LNCaP clone FGC (cell line): ENCODE results near the gene SERPINE1.
A peak's percentile ranks its signal among the peaks of the same experiment; 100 is the strongest.

Source experiments
- DNase-seq: peaks from one replicate; pipeline ENCODE4 v3.0.0-alpha.2; 2011; ENCODE audit warnings: low read depth
- H3K4me3 ChIP-seq: 2 replicates; pipeline ENCODE4 v1.5.1; 2011; ENCODE audit warnings: mild to moderate bottlenecking, low read depth, low read length, control low read depth
- TF ChIP-seq, protein P1 (sequence below): IDR thresholded peaks from 2 replicates; pipeline ENCODE4 v1.5.1; 2012; ENCODE audit warnings: mild to moderate bottlenecking; ENCODE audit not compliant: control insufficient read depth, insufficient read depth; ENCODE audit errors: extremely low read depth

Gene SERPINE1

DNA sequence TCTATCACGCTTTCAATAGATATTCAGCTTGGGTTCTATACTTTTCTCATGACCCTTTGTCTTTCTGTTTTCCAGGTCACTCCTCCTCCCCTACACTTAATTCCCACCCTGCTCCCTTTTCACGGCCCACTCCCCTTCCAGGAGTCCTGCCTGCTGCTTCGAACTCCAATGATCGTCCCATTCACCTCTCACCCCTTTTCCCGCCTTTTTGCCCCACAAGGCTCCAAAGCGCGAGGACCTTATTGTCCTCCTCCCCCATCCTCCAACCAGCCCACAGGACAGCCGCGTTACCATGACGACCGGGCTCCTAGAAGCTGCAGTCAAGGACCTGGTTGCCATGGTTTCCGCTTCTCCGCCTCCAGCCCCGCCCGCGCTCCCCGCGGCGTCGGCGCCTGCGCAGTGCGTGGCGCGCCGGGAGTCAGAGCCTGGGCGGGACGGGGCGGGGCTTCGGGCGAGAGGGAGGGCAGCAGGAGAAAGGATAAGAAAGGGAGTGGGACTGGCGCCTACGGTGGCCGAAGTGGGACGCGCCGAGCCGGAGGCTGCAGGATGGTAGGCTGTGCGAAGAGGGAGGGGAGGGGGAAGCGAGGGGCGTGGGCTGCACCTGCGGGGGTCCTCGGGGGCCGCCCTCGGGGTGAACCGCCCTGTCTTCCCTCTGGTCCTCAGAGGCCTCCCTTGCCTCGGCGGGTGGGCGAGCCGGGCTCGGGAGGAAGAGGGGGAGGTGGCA, 27.2 kb downstream of the SERPINE1 start, which contains the start of gene AP1S1:
AP1S1 (plus strand) TSS at position 508 of the 724 bp plus-strand sequence; CDS start at position 547, 39 bp downstream.
- peak; percentile 89 for DNase-seq
- peak within 1 kb of the TSS; percentile 90 for H3K4me3 ChIP-seq
- TF ChIP-seq, protein P1, sequence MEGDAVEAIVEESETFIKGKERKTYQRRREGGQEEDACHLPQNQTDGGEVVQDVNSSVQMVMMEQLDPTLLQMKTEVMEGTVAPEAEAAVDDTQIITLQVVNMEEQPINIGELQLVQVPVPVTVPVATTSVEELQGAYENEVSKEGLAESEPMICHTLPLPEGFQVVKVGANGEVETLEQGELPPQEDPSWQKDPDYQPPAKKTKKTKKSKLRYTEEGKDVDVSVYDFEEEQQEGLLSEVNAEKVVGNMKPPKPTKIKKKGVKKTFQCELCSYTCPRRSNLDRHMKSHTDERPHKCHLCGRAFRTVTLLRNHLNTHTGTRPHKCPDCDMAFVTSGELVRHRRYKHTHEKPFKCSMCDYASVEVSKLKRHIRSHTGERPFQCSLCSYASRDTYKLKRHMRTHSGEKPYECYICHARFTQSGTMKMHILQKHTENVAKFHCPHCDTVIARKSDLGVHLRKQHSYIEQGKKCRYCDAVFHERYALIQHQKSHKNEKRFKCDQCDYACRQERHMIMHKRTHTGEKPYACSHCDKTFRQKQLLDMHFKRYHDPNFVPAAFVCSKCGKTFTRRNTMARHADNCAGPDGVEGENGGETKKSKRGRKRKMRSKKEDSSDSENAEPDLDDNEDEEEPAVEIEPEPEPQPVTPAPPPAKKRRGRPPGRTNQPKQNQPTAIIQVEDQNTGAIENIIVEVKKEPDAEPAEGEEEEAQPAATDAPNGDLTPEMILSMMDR = no peak

DNA sequence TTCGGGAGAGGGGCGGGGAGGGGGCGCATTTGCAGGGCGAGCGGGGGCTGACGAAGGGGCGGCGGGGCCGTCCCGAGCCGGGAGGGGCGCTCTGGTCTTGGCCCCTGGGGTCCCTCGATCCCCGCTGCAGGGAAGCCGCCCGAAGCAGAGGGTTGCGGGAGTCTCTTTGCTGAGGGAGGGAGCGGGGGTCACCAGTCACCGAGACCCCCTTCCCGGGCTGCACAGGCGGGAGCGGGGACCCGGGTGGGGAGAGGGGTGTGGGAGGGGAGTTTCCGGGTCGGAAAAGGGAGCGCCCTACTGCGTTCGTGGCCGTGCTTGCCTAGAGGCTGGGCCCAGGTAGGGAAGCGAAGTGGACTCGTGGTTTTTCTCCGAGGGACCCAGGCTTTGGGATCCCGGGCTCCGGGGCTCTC, 27.8 kb downstream of the SERPINE1 start:
- peak overlapping the region; percentile 90 for H3K4me3 ChIP-seq
- TF ChIP-seq, protein P1 = no peak
- DNase-seq = no peak

DNA sequence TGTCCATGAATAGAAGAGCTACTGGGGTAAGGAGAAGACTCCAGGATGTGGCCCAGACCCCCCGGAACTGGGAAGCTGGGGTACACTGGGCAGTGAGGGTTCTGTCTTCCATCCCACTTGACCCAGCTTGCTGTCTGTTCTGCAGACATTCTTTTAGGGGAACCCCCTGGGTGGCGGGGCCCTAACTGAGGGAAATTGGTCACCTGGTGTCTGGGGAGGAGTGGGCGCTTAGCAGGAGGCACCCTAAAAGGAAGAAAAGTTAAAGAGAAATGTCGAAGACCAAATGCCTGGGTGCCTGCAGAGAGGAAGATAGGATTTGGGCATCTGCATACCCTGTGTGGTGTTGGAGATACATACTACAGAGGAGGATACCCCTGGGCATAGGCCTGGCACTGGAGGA, 28.4 kb downstream of the SERPINE1 start:
- TF ChIP-seq, protein P1 = no peak
- DNase-seq = no peak
- H3K4me3 ChIP-seq = peak overlapping the region; percentile 90

GRCh38 chr7:101156277-101156676, 29.4 kb downstream of the SERPINE1 start:
- no peak for DNase-seq
- no peak overlapping the region for H3K4me3 ChIP-seq
- TF ChIP-seq, protein P1 = no peak

DNA sequence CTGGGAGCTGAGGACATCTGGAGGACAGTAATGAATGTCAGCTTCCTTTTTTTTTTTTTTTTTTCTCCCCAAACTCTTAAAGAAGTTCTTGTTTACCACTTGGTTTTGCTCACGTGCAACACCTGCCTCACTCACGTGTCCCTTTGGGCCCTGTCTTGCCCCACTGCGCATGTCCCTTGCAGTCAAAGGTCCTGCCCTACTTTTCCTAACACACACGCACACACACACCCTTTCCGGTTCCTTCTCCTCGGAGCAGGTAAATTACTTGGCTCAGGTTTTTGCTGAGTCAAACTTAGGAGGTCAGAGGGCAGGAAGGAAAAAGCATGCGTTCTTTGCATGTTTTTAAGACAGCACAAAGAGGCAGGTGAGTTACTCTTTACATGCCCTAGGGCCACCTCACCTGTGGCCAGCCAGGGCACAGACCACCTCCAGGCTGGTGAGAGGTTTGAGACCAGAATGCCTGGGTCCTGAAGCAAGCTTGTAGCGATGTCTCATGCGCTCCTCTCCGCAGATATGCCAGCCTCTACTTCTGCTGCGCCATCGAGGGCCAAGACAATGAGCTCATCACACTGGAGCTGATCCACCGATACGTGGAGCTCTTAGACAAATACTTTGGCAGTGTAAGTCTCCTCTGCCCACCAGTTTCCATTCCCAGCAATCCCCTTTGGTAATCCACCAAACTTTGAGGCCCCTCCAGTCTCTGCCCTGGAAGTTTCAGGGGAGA, 30.1 kb downstream of the SERPINE1 start:
- peak; percentile 91 for DNase-seq
- peak overlapping the region; percentile 30 for H3K4me3 ChIP-seq
- TF ChIP-seq, protein P1 = no peak

GRCh38 chr7:101159696-101160674, 33.1 kb downstream of the SERPINE1 start:
- TF ChIP-seq, protein P1 = no peak
- no peak overlapping the region for H3K4me3 ChIP-seq
- DNase-seq = no peak
